Nephron (organoid): Measurements from ENCODE around the gene VANGL1.

Experiments
- H3K27ac Mint-ChIP-seq, 3 experiments: 2 replicates each; pipeline ENCODE4 v1.8.0; 2020; ENCODE audit warnings: mixed read lengths in 3 of 3, mild to moderate bottlenecking in 2 of 3, moderate library complexity in 1 of 3
- H3K27me3 Mint-ChIP-seq: 2 replicates; pipeline ENCODE4 v1.8.0; 2021; ENCODE audit warnings: low read depth, mild to moderate bottlenecking, moderate library complexity, mixed read lengths
- H3K36me3 Mint-ChIP-seq: 2 replicates; pipeline ENCODE4 v1.8.0; 2020; ENCODE audit warnings: low read depth, mixed read lengths
- H3K4me1 Mint-ChIP-seq: 2 replicates; pipeline ENCODE4 v1.8.0; 2020; ENCODE audit warnings: mixed read lengths
- H3K4me3 Mint-ChIP-seq, 3 experiments: 2 replicates each; pipeline ENCODE4 v1.8.0; 2020; ENCODE audit warnings: mild to moderate bottlenecking in 3 of 3, mixed read lengths in 3 of 3, moderate library complexity in 2 of 3
- H3K9me3 Mint-ChIP-seq: 2 replicates; pipeline ENCODE4 v1.8.0; 2020; ENCODE audit warnings: mixed read lengths
- TF ChIP-seq, protein P1 (sequence below), 3 experiments: fragments of 200-600 bp; sonication (generic); IDR thresholded peaks; one replicate each; pipeline ENCODE4 v1.5.0; 2021; ENCODE audit warnings: antibody characterized with exemption in 3 of 3; ENCODE audit not compliant: unreplicated experiment in 3 of 3

Gene VANGL1

DNA sequence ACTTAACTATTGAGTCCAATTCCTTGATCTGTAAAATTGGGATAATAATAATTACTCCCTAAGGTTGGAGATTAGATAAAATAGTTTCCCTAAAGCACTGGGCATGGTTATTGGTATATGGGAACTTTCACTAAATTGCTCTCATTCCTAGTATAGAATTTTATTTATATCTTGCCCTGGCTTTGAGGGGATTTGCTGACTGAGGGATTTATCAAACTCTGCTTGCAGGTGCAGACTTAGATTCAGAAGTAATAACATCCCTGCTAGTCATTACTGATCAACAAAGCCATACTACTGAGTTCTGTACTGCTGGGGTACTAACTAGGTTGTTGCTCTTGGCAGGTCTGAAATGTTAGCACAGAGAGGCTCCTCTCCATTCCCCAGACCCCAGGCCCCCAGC is 84.8 kb downstream of the VANGL1 start:
- no peaks in the 10 kb centered on the region for H3K36me3 Mint-ChIP-seq
- no peak overlapping the region for H3K4me3 Mint-ChIP-seq
- TF ChIP-seq, protein P1, sequence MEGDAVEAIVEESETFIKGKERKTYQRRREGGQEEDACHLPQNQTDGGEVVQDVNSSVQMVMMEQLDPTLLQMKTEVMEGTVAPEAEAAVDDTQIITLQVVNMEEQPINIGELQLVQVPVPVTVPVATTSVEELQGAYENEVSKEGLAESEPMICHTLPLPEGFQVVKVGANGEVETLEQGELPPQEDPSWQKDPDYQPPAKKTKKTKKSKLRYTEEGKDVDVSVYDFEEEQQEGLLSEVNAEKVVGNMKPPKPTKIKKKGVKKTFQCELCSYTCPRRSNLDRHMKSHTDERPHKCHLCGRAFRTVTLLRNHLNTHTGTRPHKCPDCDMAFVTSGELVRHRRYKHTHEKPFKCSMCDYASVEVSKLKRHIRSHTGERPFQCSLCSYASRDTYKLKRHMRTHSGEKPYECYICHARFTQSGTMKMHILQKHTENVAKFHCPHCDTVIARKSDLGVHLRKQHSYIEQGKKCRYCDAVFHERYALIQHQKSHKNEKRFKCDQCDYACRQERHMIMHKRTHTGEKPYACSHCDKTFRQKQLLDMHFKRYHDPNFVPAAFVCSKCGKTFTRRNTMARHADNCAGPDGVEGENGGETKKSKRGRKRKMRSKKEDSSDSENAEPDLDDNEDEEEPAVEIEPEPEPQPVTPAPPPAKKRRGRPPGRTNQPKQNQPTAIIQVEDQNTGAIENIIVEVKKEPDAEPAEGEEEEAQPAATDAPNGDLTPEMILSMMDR (IDR thresholded peaks at IDR 0.05; ENCODE audit: unreplicated experiment in 3 of 3), result no peak
- H3K4me1 Mint-ChIP-seq, result peaks cover 48% of the 10 kb centered on the region
- H3K27ac Mint-ChIP-seq, result peak overlapping the region in 2 of 3 experiments; percentile 6 to 90
- no peaks in the 10 kb centered on the region for H3K9me3 Mint-ChIP-seq
- H3K27me3 Mint-ChIP-seq, result no peaks in the 10 kb centered on the region

DNA sequence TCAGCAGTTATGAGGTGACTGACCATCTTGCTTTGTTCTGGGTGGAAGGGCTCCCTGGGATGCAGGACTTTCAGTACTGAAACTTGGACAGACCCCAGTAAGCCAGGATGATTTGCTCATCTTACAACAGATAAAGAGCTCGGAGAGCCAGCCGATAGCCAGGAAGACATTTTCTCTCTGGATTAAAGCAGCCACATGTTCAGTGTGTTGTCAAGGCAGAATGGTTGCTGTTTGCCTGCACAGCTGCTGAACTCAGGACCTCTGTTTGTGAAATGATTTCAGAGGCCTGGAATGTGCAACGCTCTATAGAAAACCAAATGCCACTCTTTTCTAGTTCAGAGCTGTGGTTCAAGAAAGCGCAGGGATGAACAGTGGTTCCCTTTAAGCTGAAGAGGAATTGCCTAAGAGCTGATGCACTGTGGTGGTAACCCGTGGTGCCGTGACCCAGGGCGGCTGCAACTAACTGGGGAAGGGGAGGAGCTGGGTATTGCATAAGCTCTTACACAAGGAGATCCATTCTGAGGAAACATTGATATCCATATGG is 86.0 kb downstream of the VANGL1 start:
- TF ChIP-seq, protein P1 (IDR thresholded peaks at IDR 0.05; ENCODE audit: unreplicated experiment in 3 of 3), result no peak
- Mint-ChIP-seq H3K9me3 (no peaks in the 10 kb centered on the region), H3K4me3 (no peak overlapping the region), H3K4me1 (peaks cover 48% of the 10 kb centered on the region), H3K36me3 (no peaks in the 10 kb centered on the region), H3K27me3 (no peaks in the 10 kb centered on the region), H3K27ac (peak overlapping the region; percentile 85 to 90 (median 85))

DNA sequence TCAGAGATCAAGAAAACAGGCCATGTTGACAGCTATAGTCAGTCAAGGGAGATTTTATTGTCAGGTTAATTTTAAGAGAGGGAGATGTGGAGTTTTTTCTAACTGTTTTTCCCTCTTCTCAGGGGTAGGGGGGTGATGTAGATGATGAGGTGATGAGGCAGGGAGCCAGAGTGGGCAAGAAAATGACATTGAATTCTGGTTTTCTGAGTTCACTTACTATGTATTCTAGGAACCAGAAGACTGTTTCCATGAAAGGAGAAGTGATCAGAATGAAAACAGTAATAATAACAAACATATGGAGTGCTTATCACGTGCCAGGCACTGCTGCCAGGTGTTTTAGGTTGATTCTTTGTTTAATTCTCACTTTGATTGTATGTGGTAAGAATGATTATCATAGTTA is 86.6 kb downstream of the VANGL1 start:
- H3K27me3 Mint-ChIP-seq, result no peaks in the 10 kb centered on the region

DNA sequence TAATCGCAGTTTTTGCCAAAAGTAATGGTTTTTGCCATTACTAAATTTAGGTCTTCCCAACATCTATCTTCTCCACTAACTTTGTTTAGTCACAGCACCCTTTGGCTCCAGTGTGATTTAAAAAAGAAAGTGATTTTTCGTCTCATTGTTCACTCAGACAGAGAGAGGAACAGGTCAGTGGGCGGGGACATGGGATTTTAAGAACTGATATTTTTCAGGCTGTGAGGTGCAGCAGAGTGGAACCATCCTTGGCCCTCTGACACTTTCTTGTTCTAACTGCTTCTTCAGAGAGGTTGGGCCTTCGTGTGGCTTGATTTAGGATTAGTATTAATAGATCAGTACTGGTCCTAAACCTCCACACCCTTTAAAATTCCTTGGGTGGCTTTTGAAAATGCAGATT is 88.0 kb downstream of the VANGL1 start:
- H3K4me3 Mint-ChIP-seq, result no peak overlapping the region
- TF ChIP-seq, protein P1 (IDR thresholded peaks at IDR 0.05; ENCODE audit: unreplicated experiment in 3 of 3), result no peak
- H3K27ac Mint-ChIP-seq, result no peak overlapping the region
- H3K9me3 Mint-ChIP-seq, result no peaks in the 10 kb centered on the region
- peaks cover 48% of the 10 kb centered on the region for H3K4me1 Mint-ChIP-seq
- H3K27me3 Mint-ChIP-seq, result no peaks in the 10 kb centered on the region
- H3K36me3 Mint-ChIP-seq, result no peaks in the 10 kb centered on the region

More for the DNA sequence above, 86.6 kb downstream of the VANGL1 start:
- no peak overlapping the region for H3K4me3 Mint-ChIP-seq
- no peaks in the 10 kb centered on the region for H3K36me3 Mint-ChIP-seq
- H3K9me3 Mint-ChIP-seq, result no peaks in the 10 kb centered on the region
- TF ChIP-seq, protein P1 (IDR thresholded peaks at IDR 0.05; ENCODE audit: unreplicated experiment in 3 of 3), result no peak
- H3K27ac Mint-ChIP-seq, result peak overlapping the region; percentile 85 to 90 (median 85)
- H3K4me1 Mint-ChIP-seq, result peaks cover 48% of the 10 kb centered on the region

DNA sequence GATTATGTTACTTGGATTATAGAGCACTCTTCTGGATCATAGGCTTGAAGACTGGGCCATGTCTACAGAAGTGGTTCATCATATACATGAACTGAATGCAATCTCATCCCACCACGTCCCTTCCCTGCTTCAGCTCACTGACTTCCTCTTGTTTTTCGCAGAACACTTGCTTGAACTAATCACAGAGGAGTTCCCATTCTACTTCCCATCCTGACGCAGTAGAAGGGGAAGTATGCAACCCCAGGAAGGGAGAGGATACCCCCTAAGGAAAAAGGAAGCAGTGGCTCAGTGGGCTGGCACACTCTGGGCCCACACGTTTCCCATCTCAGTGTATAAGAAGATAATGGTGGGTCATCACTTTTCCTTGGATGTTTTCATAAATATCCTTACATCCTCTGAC is 90.5 kb downstream of the VANGL1 start:
- H3K4me3 Mint-ChIP-seq, result no peak overlapping the region
- TF ChIP-seq, protein P1 (IDR thresholded peaks at IDR 0.05; ENCODE audit: unreplicated experiment in 3 of 3), result no peak
- H3K4me1 Mint-ChIP-seq, result peaks cover 30% of the 10 kb centered on the region
- H3K9me3 Mint-ChIP-seq, result no peaks in the 10 kb centered on the region
- H3K27ac Mint-ChIP-seq, result no peak overlapping the region
- H3K27me3 Mint-ChIP-seq, result no peaks in the 10 kb centered on the region
- H3K36me3 Mint-ChIP-seq, result no peaks in the 10 kb centered on the region

DNA sequence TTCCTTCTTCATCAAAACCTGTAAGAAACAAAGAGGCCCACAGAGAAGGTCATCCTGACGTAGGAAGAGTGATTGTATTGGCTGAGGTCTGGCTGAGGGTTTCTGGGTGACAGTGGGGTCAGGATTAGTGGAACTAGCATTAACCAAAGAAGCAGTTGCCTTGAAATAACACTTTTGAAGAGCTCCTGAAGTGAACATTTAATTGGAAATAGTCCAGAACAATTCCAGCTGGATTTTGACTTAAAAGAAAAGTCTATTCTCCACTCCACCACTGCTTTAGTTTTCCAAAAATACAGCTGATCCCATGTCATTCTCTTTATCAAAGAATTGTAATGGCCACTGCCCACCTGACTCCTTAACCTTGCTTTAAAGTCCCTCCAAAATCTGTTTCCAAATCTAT is 99.0 kb downstream of the VANGL1 start:
- H3K4me3 Mint-ChIP-seq, result no peak overlapping the region
- TF ChIP-seq, protein P1 (IDR thresholded peaks at IDR 0.05; ENCODE audit: unreplicated experiment in 3 of 3), result no peak
- H3K27me3 Mint-ChIP-seq, result no peaks in the 10 kb centered on the region
- H3K27ac Mint-ChIP-seq, result no peak overlapping the region
- H3K36me3 Mint-ChIP-seq, result no peaks in the 10 kb centered on the region
- H3K9me3 Mint-ChIP-seq, result peaks cover 2% of the 10 kb centered on the region
- no peaks in the 10 kb centered on the region for H3K4me1 Mint-ChIP-seq
